ENCODE results near the gene DPM2. TPM values are rescaled to one million over a fixed set of nuclear protein-coding genes. Genes with fewer than 3 reads are reported as not detected.
A peak's percentile ranks its signal among the peaks of the same experiment; 100 is the strongest.

DPM2 gene
- total RNA-seq, 1 donor, result 10.1 TPM

GRCh38 chr9:127942216-127943010, 4.8 kb upstream of the DPM2 start:
- peak; percentile 95 for DNase-seq (ENCODE audit: insufficient read length, low spot score, missing footprints)
- Histone ChIP-seq H3K27me3 (ENCODE audit: insufficient read depth, low read length) (no peaks in the 10 kb centered on the region), H3K9me3 (ENCODE audit: low read depth, low read length) (no peaks in the 10 kb centered on the region), H3K4me1 (ENCODE audit: insufficient read depth, low read length) (peaks cover 9% of the 10 kb centered on the region), H3K36me3 (ENCODE audit: insufficient read depth, low read length) (peaks cover 23% of the 10 kb centered on the region), H3K27ac (ENCODE audit: low read depth, low read length) (no peak overlapping the region), H3K4me2 (ENCODE audit: insufficient read depth, low read length) (no peak overlapping the region), H4K20me1 (ENCODE audit: insufficient read depth, low read length) (peaks cover 15% of the 10 kb centered on the region), H3K4me3 (ENCODE audit: insufficient read depth, low read length) (no peak overlapping the region), H3K79me2 (ENCODE audit: insufficient read depth, low read length) (peaks cover 20% of the 10 kb centered on the region), H2AFZ (ENCODE audit: low read length) (no peak overlapping the region)
- peak; percentile 81 for TF ChIP-seq CTCF (IDR thresholded peaks at IDR 0.05; ENCODE audit: extremely low read depth, low read depth, low read length)

GRCh38 chr9:127941961-127942215, 4.2 kb upstream of the DPM2 start:
- Histone ChIP-seq H2AFZ (ENCODE audit: low read length) (no peak overlapping the region), H4K20me1 (ENCODE audit: insufficient read depth, low read length) (peaks cover 14% of the 10 kb centered on the region), H3K36me3 (ENCODE audit: insufficient read depth, low read length) (peaks cover 22% of the 10 kb centered on the region), H3K27me3 (ENCODE audit: insufficient read depth, low read length) (no peaks in the 10 kb centered on the region), H3K4me3 (ENCODE audit: insufficient read depth, low read length) (no peak overlapping the region), H3K79me2 (ENCODE audit: insufficient read depth, low read length) (peaks cover 23% of the 10 kb centered on the region), H3K9me3 (ENCODE audit: low read depth, low read length) (no peaks in the 10 kb centered on the region), H3K4me2 (ENCODE audit: insufficient read depth, low read length) (no peak overlapping the region), H3K4me1 (ENCODE audit: insufficient read depth, low read length) (peaks cover 14% of the 10 kb centered on the region), H3K27ac (ENCODE audit: low read depth, low read length) (no peak overlapping the region)
- TF ChIP-seq CTCF (IDR thresholded peaks at IDR 0.05; ENCODE audit: extremely low read depth, low read depth, low read length), result no peak
- DNase-seq (ENCODE audit: insufficient read length, low spot score, missing footprints), result no peak

GRCh38 chr9:127941062-127941960, 3.7 kb upstream of the DPM2 start:
- Histone ChIP-seq H3K9me3 (ENCODE audit: low read depth, low read length) (no peaks in the 10 kb centered on the region), H3K27ac (ENCODE audit: low read depth, low read length) (no peak overlapping the region), H3K27me3 (ENCODE audit: insufficient read depth, low read length) (no peaks in the 10 kb centered on the region), H4K20me1 (ENCODE audit: insufficient read depth, low read length) (peaks cover 17% of the 10 kb centered on the region), H3K4me2 (ENCODE audit: insufficient read depth, low read length) (no peak overlapping the region), H3K4me3 (ENCODE audit: insufficient read depth, low read length) (no peak overlapping the region), H2AFZ (ENCODE audit: low read length) (no peak overlapping the region), H3K79me2 (ENCODE audit: insufficient read depth, low read length) (peaks cover 24% of the 10 kb centered on the region), H3K4me1 (ENCODE audit: insufficient read depth, low read length) (peaks cover 20% of the 10 kb centered on the region), H3K36me3 (ENCODE audit: insufficient read depth, low read length) (peaks cover 22% of the 10 kb centered on the region)
- TF ChIP-seq CTCF (IDR thresholded peaks at IDR 0.05; ENCODE audit: extremely low read depth, low read depth, low read length), result no peak
- no peak for DNase-seq (ENCODE audit: insufficient read length, low spot score, missing footprints)

GRCh38 chr9:127940593-127940992, 2.9 kb upstream of the DPM2 start:
- peaks cover 31% of the 10 kb centered on the region for H3K79me2 ChIP-seq (ENCODE audit: insufficient read depth, low read length)
- DNase-seq (ENCODE audit: insufficient read length, low spot score, missing footprints), result no peak
- H3K27me3 ChIP-seq (ENCODE audit: insufficient read depth, low read length), result no peaks in the 10 kb centered on the region
- H3K4me3 ChIP-seq (ENCODE audit: insufficient read depth, low read length), result no peak overlapping the region
- H4K20me1 ChIP-seq (ENCODE audit: insufficient read depth, low read length), result peaks cover 23% of the 10 kb centered on the region
- H3K9me3 ChIP-seq (ENCODE audit: low read depth, low read length), result no peaks in the 10 kb centered on the region
- no peak overlapping the region for H2AFZ ChIP-seq (ENCODE audit: low read length)
- H3K4me1 ChIP-seq (ENCODE audit: insufficient read depth, low read length), result peaks cover 27% of the 10 kb centered on the region
- H3K36me3 ChIP-seq (ENCODE audit: insufficient read depth, low read length), result peaks cover 22% of the 10 kb centered on the region
- H3K27ac ChIP-seq (ENCODE audit: low read depth, low read length), result no peak overlapping the region
- no peak overlapping the region for H3K4me2 ChIP-seq (ENCODE audit: insufficient read depth, low read length)
- no peak for TF ChIP-seq CTCF (IDR thresholded peaks at IDR 0.05; ENCODE audit: extremely low read depth, low read depth, low read length)

Data from osteoblast (primary cell).